ENCODE data around the gene LUC7L3.

DNA sequence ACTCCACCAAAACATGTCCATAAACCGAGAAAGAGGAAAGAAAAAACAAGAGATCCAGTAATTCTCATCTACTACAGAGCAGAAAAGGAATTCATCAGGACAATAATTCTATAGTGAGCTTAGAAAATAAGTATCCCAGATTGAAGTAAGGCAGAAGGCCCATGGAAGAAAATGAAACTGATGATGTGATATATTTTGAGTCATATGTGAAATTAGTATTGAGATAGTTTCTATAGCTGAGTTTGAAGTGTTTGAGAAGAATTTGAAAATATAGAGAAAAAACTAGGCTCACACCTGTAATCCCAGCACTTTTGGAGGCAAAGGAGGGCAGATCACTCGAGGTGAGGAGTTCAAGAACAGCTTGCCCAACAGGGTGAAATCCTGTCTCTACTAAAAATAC lies 19.7 kb downstream of the LUC7L3 start:
- TF ChIP-seq, protein P1, sequence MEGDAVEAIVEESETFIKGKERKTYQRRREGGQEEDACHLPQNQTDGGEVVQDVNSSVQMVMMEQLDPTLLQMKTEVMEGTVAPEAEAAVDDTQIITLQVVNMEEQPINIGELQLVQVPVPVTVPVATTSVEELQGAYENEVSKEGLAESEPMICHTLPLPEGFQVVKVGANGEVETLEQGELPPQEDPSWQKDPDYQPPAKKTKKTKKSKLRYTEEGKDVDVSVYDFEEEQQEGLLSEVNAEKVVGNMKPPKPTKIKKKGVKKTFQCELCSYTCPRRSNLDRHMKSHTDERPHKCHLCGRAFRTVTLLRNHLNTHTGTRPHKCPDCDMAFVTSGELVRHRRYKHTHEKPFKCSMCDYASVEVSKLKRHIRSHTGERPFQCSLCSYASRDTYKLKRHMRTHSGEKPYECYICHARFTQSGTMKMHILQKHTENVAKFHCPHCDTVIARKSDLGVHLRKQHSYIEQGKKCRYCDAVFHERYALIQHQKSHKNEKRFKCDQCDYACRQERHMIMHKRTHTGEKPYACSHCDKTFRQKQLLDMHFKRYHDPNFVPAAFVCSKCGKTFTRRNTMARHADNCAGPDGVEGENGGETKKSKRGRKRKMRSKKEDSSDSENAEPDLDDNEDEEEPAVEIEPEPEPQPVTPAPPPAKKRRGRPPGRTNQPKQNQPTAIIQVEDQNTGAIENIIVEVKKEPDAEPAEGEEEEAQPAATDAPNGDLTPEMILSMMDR (IDR thresholded peaks at IDR 0.05): no peak
- no peak for TF ChIP-seq EZH2 (IDR thresholded peaks at IDR 0.05; ENCODE audit: borderline replicate concordance, insufficient read depth, low read depth, low read length, poor library complexity, severe bottlenecking)

Measured in B cell (primary cell).